ENCODE results near the gene ELMOD3.

DNA sequence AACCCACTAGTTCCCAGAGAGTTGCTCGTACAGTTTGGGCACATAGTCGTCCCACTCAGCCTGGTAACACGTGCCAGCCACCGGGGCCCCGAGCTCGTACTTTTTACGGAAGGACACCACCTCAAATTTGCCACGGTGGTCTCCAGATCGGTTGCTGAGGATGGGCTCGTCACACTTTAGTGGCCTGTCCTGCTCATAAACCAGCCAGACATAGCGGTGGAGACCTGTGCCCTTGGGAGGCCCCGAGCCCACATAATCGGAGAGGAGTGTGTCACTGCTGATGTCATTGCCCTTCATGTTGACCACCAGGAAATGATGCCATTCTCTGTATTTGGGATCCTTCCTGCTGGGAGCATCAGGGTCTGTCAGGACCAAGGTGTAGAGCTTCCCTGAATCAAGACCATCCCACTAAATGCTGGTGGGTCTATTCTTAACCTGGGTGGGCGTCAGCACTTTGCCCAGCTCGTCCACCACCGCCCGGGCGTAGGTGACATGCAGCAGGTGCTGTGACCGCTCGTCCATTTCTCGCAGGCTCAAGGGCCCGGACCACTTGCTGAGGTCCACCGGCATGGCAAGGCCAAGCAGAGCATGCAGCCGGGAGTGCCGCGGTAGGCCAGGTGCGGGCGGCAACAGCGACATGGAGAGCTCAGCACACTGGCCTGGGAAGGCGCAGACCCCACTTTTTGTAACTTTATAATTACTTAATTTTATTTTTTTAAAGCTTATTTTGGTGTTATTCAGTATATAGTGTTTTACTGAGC lies 13.1 kb upstream of the ELMOD3 start:
- no peak for TF ChIP-seq CTCF (IDR thresholded peaks at IDR 0.05)
- TF ChIP-seq POLR2A (IDR thresholded peaks at IDR 0.05): no peak
